DOHH2 (cell line): Measurements from ENCODE around the gene GBE1.

ENCODE experiments used
- CTCF ChIP-seq: fragments of 200-600 bp; sonication (generic); IDR thresholded peaks from one replicate; pipeline ENCODE4 v1.5.1; 2014; ENCODE audit warnings: antibody characterized with exemption, mild to moderate bottlenecking, low read depth, low read length; ENCODE audit not compliant: poor library complexity, severe bottlenecking
- EZH2phosphoT487 ChIP-seq: fragments of 200-600 bp; sonication (generic); IDR thresholded peaks from 2 replicates; pipeline ENCODE4 v1.6.1; 2017; ENCODE audit warnings: borderline replicate concordance, mild to moderate bottlenecking, antibody characterized with exemption, low read length, moderate library complexity, mixed read lengths

GRCh38 chr3:81502236-81502635 is 259.2 kb downstream of the GBE1 start:
- no peak for TF ChIP-seq CTCF
- no peak for TF ChIP-seq EZH2phosphoT487
